AML-193 (cell line): ENCODE measurements around the gene MMS19.

Experiments
- DNase-seq, 2 experiments: peaks; one replicate each; lab custom pipeline; 2025; lab: John Stamatoyannopoulos, UW

Gene MMS19

DNA sequence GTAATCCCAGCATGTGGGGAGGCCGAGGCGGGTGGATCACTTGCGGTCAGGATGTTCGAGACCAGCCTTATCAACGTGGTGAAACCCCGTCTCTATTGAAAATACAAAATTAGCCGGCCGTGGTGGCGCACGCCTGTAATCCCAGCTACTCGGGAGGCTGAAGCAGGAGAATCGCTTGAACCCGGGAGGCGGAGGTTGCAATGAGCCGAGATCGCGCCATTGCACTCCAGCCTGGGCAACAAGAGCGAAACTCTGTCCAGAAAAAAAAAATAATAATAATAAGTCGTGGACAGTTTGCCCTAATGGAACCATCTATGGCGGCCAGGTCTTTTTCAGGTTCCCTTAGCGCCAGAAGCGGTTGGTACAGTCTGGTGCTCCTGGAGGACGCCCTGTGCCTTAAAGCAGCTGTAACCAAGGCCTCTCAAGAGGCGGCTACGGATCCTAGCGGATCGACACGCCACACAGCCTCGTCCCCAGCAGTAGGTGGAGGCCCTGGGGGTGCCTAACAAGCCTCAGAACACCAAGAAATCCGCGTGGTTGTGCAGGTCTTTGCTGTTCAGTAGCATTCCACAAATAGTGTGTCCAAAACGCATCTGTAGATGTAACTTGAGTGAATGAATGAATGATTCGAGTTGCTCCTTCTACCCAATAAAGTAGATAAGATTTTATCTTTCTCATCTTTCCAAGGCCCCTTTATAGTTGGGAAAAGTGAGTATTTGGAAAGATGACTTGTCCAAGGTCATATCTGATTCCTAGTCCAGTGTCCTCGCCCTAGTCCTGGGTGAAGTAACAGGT is 71.2 kb downstream of the MMS19 start:
- no peak for DNase-seq

DNA sequence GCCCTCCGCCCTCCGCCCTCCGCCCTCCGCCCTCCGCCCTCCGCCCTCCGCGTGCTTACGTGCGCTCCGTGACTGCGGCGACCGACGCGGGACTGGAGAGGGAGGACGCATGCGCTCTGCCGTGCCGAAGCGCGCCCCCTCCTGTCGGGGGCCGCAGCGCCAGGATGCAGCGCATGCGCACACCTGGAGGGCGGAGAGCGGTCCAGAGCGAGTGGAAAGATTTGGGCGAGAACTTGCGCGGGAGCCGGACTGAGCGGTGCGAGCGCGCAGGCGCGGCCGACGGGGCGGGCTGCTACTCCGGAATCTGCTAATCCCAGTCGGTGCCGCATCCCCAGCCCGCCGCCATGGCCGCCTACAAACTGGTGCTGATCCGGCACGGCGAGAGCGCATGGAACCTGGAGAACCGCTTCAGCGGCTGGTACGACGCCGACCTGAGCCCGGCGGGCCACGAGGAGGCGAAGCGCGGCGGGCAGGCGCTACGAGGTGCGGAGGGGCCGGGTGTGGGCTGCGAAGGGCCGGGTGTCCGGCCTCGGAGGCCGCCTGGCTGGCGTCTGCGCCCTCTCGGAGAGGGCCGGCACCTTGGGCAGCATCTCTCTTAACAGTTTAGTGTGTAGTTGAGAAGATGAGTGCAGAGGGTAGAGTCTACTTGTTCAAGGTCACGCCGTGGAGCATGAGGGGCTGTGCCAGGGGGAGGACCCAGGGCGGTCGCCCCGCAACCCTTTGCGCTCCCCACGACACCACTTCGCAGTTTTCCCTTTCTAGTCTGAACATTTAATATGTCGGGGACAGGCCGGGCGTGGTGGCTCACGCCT is 72.1 kb downstream of the MMS19 start, which contains the start of gene PGAM1:
TSS of gene PGAM1 (plus strand) at position 228 of the 812 bp plus-strand sequence. CDS start at position 345, 117 bp downstream.
- DNase-seq, result peak; percentile 89 to 95

DNA sequence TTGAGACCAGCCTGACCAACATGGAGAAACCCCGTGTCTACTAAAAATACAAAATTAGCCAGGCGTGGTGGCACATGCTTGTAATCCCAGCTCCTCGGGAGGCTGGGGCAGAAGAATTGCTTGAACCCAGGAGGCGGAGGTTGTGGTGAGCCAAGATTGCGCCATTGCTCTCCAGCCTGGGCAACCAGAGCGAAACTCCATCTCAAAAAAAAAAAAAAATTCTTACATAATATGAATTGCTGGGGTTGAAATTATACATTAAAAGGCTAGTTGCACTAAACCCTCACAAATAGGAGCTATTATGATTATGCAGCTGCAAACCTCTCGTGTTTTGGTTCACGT is 74.5 kb downstream of the MMS19 start:
- DNase-seq, result peak; percentile 46 to 58

DNA sequence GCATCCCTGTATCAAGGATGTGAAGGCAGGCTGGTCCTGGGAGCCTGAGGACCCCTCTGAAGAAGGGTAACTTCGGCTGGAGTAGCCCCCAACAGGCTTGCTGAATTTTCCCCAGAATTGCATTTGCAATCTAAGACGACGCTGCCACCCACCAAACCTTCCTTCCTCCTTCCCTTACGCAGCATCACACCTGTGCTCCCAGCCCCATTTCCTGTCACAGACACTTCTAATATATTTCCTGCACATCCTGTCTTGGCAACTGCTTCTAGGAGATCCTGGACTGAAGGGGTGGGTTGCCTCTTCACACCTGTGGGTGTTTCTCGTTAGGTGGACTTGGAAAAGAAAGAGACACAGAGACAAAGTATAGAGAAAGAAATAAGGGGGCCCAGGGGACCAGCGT is 81.7 kb downstream of the MMS19 start:
- DNase-seq, result no peak

DNA sequence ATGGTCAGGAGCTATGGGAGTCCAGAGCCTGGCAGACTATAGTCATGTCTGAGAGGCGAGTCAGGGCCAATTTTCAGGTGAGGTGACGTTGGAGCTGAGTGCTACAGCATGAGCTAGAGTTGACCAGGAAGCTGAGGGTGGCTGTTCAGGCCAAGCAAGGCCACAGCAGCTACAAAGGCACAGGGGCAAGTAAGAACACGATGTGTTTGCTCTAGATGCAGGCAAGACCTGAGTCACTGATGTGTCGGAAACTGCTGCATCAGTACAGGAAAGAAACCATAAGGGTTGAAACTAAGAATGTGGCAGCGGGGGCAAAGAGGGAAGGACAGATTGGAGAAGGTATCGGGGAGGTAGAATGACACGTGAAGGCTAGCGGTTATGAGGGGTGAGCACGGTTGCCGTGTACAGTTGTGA is 85.3 kb downstream of the MMS19 start:
- DNase-seq, result no peak

DNA sequence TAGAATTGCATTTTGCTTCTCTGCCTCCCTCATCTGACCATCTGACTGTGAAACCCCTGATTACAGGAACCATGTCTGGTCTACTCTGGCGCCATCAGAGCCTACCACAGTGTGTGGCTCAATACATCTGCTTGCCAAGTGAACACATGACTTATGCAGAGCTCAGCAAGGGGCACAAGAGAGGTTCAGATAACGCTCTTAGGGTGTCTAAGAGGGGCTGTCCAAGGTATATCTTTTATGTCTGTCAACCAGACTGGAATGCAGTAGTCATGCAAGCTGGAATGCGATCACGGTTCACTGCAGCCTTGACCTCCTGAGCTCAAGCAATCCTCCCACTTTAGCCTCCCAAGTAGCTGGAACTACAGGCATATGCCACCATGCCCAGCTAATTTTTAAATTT is 86.8 kb downstream of the MMS19 start:
- DNase-seq, result peak; percentile 17 to 27

DNA sequence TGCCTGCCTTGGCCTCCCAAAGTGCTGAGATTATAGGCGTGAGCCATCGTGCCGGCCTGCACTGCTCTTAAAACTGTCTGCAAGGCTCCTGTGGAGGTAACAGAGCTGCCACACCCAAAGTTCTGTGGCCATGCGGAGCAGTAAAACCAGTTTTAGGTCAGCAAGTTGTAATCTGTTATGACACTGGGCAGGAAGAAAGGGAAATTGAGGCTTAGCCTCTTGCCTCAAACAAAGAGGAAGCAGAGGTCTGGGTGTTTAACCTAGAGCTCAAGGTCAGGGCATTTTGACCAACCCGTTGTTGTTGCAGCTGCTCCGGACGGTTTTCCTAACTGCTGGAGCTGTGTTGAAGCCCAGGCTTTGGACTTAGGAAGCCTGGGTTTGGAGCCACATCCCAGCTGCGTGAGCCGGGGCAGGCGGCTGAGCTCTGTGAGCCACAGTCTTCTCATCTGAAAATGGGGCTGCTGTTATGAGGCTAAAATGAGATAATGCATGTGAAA is 89.7 kb downstream of the MMS19 start:
- DNase-seq, result peak; percentile 48 to 65
